ENCODE results near the gene POLRMT.

The POLRMT gene

GRCh38 chr19:575527-576506, 57.5 kb downstream of the POLRMT start:
- peak overlapping the region; percentile 80 for H3K4me3 Mint-ChIP-seq
- H3K36me3 Mint-ChIP-seq (ENCODE audit: insufficient read depth) = peaks cover 13% of the 10 kb centered on the region
- ATAC-seq (replicated peaks; ENCODE audit: extremely low read depth, poor library complexity, severe bottlenecking) = no peak
- no peaks in the 10 kb centered on the region for H3K27me3 Mint-ChIP-seq
- peaks cover 40% of the 10 kb centered on the region for H3K4me1 Mint-ChIP-seq
- no peak for DNase-seq (ENCODE audit: low spot score in 2 of 2)
- no peak overlapping the region for H3K27ac Mint-ChIP-seq (ENCODE audit: low read depth)
- H3K9me3 Mint-ChIP-seq = no peaks in the 10 kb centered on the region

GRCh38 chr19:574658-575526, 58.4 kb downstream of the POLRMT start:
- Mint-ChIP-seq H3K4me3 (peak overlapping the region; percentile 80), H3K27me3 (no peaks in the 10 kb centered on the region), H3K4me1 (peaks cover 41% of the 10 kb centered on the region), H3K9me3 (no peaks in the 10 kb centered on the region), H3K27ac (ENCODE audit: low read depth) (peak overlapping the region; percentile 73), H3K36me3 (ENCODE audit: insufficient read depth) (peaks cover 20% of the 10 kb centered on the region)
- ATAC-seq (replicated peaks; ENCODE audit: extremely low read depth, poor library complexity, severe bottlenecking) (no peak), DNase-seq (ENCODE audit: low spot score in 2 of 2) (no peak)

- ATAC-seq (replicated peaks; ENCODE audit: extremely low read depth, poor library complexity, severe bottlenecking) (no peak), DNase-seq (ENCODE audit: low spot score in 2 of 2) (no peak)
- Mint-ChIP-seq H3K27ac (ENCODE audit: low read depth) (no peak overlapping the region), H3K36me3 (ENCODE audit: insufficient read depth) (peaks cover 25% of the 10 kb centered on the region), H3K4me3 (peak overlapping the region; percentile 80), H3K4me1 (peaks cover 41% of the 10 kb centered on the region), H3K27me3 (no peaks in the 10 kb centered on the region), H3K9me3 (no peaks in the 10 kb centered on the region)
Observed at GRCh38 chr19:573519-573825, 59.9 kb downstream of the POLRMT start.

GRCh38 chr19:572743-573518, 60.4 kb downstream of the POLRMT start:
- no peak for DNase-seq (ENCODE audit: low spot score in 2 of 2)
- Mint-ChIP-seq H3K4me1 (peaks cover 41% of the 10 kb centered on the region), H3K4me3 (peak overlapping the region; percentile 80), H3K36me3 (ENCODE audit: insufficient read depth) (peaks cover 24% of the 10 kb centered on the region), H3K9me3 (no peaks in the 10 kb centered on the region), H3K27me3 (no peaks in the 10 kb centered on the region), H3K27ac (ENCODE audit: low read depth) (peak overlapping the region; percentile 94)
- ATAC-seq (replicated peaks; ENCODE audit: extremely low read depth, poor library complexity, severe bottlenecking) = no peak

- Mint-ChIP-seq H3K9me3 (no peaks in the 10 kb centered on the region), H3K27me3 (no peaks in the 10 kb centered on the region), H3K36me3 (ENCODE audit: insufficient read depth) (peaks cover 24% of the 10 kb centered on the region), H3K27ac (ENCODE audit: low read depth) (peak within 1 kb of the TSS; percentile 94), H3K4me3 (peak within 1 kb of the TSS; percentile 80), H3K4me1 (peaks cover 41% of the 10 kb centered on the region)
- peak; percentile 94 to 98 for DNase-seq (ENCODE audit: low spot score in 2 of 2)
- peak; percentile 84 for ATAC-seq (replicated peaks; ENCODE audit: extremely low read depth, poor library complexity, severe bottlenecking)
Observed at GRCh38 chr19:572140-572742, 61.1 kb downstream of the POLRMT start, which contains the start of gene BSG. TSS of gene BSG (plus strand) at chr19:572596. CDS start at chr19:572635, 39 bp downstream.

- peak; percentile 13 for ATAC-seq (replicated peaks; ENCODE audit: extremely low read depth, poor library complexity, severe bottlenecking)
- H3K36me3 Mint-ChIP-seq (ENCODE audit: insufficient read depth) = peaks cover 26% of the 10 kb centered on the region
- no peaks in the 10 kb centered on the region for H3K27me3 Mint-ChIP-seq
- peak overlapping the region; percentile 94 for H3K27ac Mint-ChIP-seq (ENCODE audit: low read depth)
- H3K9me3 Mint-ChIP-seq = no peaks in the 10 kb centered on the region
- no peak for DNase-seq (ENCODE audit: low spot score in 2 of 2)
- peaks cover 36% of the 10 kb centered on the region for H3K4me1 Mint-ChIP-seq
- peak overlapping the region; percentile 80 for H3K4me3 Mint-ChIP-seq
Observed at GRCh38 chr19:571566-571974, 61.8 kb downstream of the POLRMT start.

- Mint-ChIP-seq H3K27me3 (no peaks in the 10 kb centered on the region), H3K4me1 (peaks cover 32% of the 10 kb centered on the region), H3K9me3 (no peaks in the 10 kb centered on the region), H3K4me3 (peak overlapping the region; percentile 80), H3K36me3 (ENCODE audit: insufficient read depth) (peaks cover 29% of the 10 kb centered on the region), H3K27ac (ENCODE audit: low read depth) (peak overlapping the region; percentile 94)
- DNase-seq (ENCODE audit: low spot score in 2 of 2) (peak; percentile 30 to 51), ATAC-seq (replicated peaks; ENCODE audit: extremely low read depth, poor library complexity, severe bottlenecking) (peak; percentile 29)
Observed at GRCh38 chr19:570937-571565, 62.3 kb downstream of the POLRMT start.

GRCh38 chr19:570251-570686, 63.1 kb downstream of the POLRMT start:
- Mint-ChIP-seq H3K27me3 (no peaks in the 10 kb centered on the region), H3K4me3 (peak overlapping the region; percentile 55), H3K4me1 (peaks cover 32% of the 10 kb centered on the region), H3K9me3 (no peaks in the 10 kb centered on the region), H3K27ac (ENCODE audit: low read depth) (peak overlapping the region; percentile 94), H3K36me3 (ENCODE audit: insufficient read depth) (peaks cover 29% of the 10 kb centered on the region)
- DNase-seq (ENCODE audit: low spot score in 2 of 2) (no peak), ATAC-seq (replicated peaks; ENCODE audit: extremely low read depth, poor library complexity, severe bottlenecking) (no peak)

GRCh38 chr19:567296-567900, 65.9 kb downstream of the POLRMT start:
- no peaks in the 10 kb centered on the region for H3K9me3 Mint-ChIP-seq
- peak overlapping the region; percentile 67 for H3K27ac Mint-ChIP-seq (ENCODE audit: low read depth)
- no peaks in the 10 kb centered on the region for H3K27me3 Mint-ChIP-seq
- no peak overlapping the region for H3K4me3 Mint-ChIP-seq
- DNase-seq (ENCODE audit: low spot score in 2 of 2) (no peak), ATAC-seq (replicated peaks; ENCODE audit: extremely low read depth, poor library complexity, severe bottlenecking) (no peak)
- H3K4me1 Mint-ChIP-seq = peaks cover 15% of the 10 kb centered on the region
- H3K36me3 Mint-ChIP-seq (ENCODE audit: insufficient read depth) = peaks cover 27% of the 10 kb centered on the region

Measured in central memory CD8-positive, alpha-beta T cell (primary cell).